Right lobe of liver (tissue), 4 donors: ENCODE measurements around the gene NSD1.

Source experiments
- CTCF ChIP-seq, 4 donors: fragments of 200-600 bp in 3 of 4; fragments of 450-650 bp in 1 of 4; IDR thresholded peaks; one replicate each; pipeline versions ENCODE4 v1.5.1 to v1.8.0; 2016 to 2022; ENCODE audit warnings: antibody characterized with exemption in 4 of 4, mild to moderate bottlenecking in 2 of 4
- POLR2A ChIP-seq: fragments of 450-650 bp; IDR thresholded peaks from one replicate; pipeline ENCODE4 v1.6.1; 2017; ENCODE audit warnings: antibody characterized with exemption, mild to moderate bottlenecking
- donor health status: DM: no; HTN: no; CAD: no.
- donor health status: DM: no; HTN: no; CAD: no.
- donor health status: DM: no; HTN: yes; CAD: no.

GRCh38 chr5:177332896-177333260 lies 199.3 kb downstream of the NSD1 start:
- TF ChIP-seq CTCF (IDR thresholded peaks at IDR 0.05) (no peak), POLR2A (no peak)
